ENCODE results near the gene ROBO1. TPM values are rescaled to one million over a fixed set of nuclear protein-coding genes. Genes with fewer than 3 reads are reported as not detected.
A peak's percentile ranks its signal among the peaks of the same experiment; 100 is the strongest.

ROBO1 gene
- total RNA-seq, 1 donor from 2014 or later: 182 TPM

DNA sequence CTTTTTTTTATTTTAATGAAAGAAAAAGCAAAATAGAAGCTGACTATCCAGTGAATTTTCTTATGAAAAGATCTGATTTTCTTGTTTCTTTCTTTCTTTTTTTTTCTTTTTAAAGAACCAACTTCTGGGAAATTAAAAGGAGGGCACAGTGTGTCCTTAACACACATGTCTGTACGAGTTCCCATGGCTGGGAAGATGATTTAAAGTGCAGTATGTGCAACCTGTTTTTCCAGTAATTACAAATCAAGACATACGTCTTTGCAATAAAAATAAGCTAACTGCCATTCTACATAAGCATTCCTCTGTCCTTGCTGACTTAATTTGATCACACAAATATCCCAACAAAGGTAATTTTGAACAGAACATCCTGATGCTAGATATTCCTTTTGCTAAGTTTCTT, 416.1 kb downstream of the ROBO1 start:
- TF ChIP-seq, protein P1, sequence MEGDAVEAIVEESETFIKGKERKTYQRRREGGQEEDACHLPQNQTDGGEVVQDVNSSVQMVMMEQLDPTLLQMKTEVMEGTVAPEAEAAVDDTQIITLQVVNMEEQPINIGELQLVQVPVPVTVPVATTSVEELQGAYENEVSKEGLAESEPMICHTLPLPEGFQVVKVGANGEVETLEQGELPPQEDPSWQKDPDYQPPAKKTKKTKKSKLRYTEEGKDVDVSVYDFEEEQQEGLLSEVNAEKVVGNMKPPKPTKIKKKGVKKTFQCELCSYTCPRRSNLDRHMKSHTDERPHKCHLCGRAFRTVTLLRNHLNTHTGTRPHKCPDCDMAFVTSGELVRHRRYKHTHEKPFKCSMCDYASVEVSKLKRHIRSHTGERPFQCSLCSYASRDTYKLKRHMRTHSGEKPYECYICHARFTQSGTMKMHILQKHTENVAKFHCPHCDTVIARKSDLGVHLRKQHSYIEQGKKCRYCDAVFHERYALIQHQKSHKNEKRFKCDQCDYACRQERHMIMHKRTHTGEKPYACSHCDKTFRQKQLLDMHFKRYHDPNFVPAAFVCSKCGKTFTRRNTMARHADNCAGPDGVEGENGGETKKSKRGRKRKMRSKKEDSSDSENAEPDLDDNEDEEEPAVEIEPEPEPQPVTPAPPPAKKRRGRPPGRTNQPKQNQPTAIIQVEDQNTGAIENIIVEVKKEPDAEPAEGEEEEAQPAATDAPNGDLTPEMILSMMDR (conservative IDR thresholded peaks at IDR 0.05): no peak
- Mint-ChIP-seq H3K4me3 (peak overlapping the region; percentile 13), H3K4me1 (ENCODE audit: unreplicated experiment) (peaks cover 18% of the 10 kb centered on the region), H3K27ac (peak overlapping the region; percentile 53), H3K27me3 (no peaks in the 10 kb centered on the region), H3K9me3 (peaks cover 4% of the 10 kb centered on the region), H3K36me3 (no peaks in the 10 kb centered on the region)
- DNase-seq (ENCODE audit: extremely low spot score, unreplicated experiment): no peak

- no peak for DNase-seq (ENCODE audit: extremely low spot score, unreplicated experiment)
- no peaks in the 10 kb centered on the region for H3K4me1 Mint-ChIP-seq (ENCODE audit: unreplicated experiment)
- no peak overlapping the region for H3K27ac Mint-ChIP-seq
- H3K36me3 Mint-ChIP-seq: no peaks in the 10 kb centered on the region
- H3K27me3 Mint-ChIP-seq: no peaks in the 10 kb centered on the region
- H3K9me3 Mint-ChIP-seq: no peaks in the 10 kb centered on the region
- TF ChIP-seq, protein P1 (conservative IDR thresholded peaks at IDR 0.05): no peak
- no peak overlapping the region for H3K4me3 Mint-ChIP-seq
Measured at GRCh38 chr3:79344876-79345871, 422.6 kb downstream of the ROBO1 start.

- DNase-seq (ENCODE audit: extremely low spot score, unreplicated experiment): no peak
- H3K27me3 Mint-ChIP-seq: no peaks in the 10 kb centered on the region
- TF ChIP-seq, protein P1 (conservative IDR thresholded peaks at IDR 0.05): no peak
- H3K36me3 Mint-ChIP-seq: no peaks in the 10 kb centered on the region
- no peak overlapping the region for H3K4me3 Mint-ChIP-seq
- H3K27ac Mint-ChIP-seq: no peak overlapping the region
- H3K9me3 Mint-ChIP-seq: no peaks in the 10 kb centered on the region
- no peaks in the 10 kb centered on the region for H3K4me1 Mint-ChIP-seq (ENCODE audit: unreplicated experiment)
Measured at GRCh38 chr3:79341961-79342360, 425.8 kb downstream of the ROBO1 start.

DNA sequence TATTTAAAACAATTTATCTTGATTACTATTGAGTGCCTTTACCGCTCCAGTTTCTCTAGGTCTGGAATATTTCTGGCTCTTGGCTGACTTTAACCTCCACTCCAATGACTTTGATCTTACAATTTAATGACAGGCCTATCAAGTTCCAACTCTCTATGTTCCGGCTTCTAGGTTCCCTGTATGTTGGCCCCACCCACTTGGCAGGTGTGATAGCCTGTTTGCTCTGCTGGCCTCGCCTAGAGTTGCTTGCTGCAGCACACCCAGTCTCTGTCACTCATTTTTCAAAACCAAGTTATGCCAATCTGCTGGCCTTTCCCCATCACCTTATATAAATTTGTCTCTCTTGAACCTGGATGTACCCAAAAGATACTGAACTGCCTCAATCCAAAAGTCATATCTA, 428.0 kb downstream of the ROBO1 start:
- no peaks in the 10 kb centered on the region for H3K9me3 Mint-ChIP-seq
- no peak for DNase-seq (ENCODE audit: extremely low spot score, unreplicated experiment)
- H3K27ac Mint-ChIP-seq: no peak overlapping the region
- no peaks in the 10 kb centered on the region for H3K27me3 Mint-ChIP-seq
- no peak overlapping the region for H3K4me3 Mint-ChIP-seq
- no peaks in the 10 kb centered on the region for H3K36me3 Mint-ChIP-seq
- TF ChIP-seq, protein P1 (conservative IDR thresholded peaks at IDR 0.05): no peak
- no peaks in the 10 kb centered on the region for H3K4me1 Mint-ChIP-seq (ENCODE audit: unreplicated experiment)

GRCh38 chr3:79337798-79338197, 430.0 kb downstream of the ROBO1 start:
- TF ChIP-seq, protein P1 (conservative IDR thresholded peaks at IDR 0.05): no peak
- Mint-ChIP-seq H3K4me3 (no peak overlapping the region), H3K36me3 (no peaks in the 10 kb centered on the region), H3K4me1 (ENCODE audit: unreplicated experiment) (no peaks in the 10 kb centered on the region), H3K27ac (no peak overlapping the region), H3K9me3 (no peaks in the 10 kb centered on the region), H3K27me3 (no peaks in the 10 kb centered on the region)
- no peak for DNase-seq (ENCODE audit: extremely low spot score, unreplicated experiment)
